Activated T-helper 2 cell treated with anti-CD3 and anti-CD28 coated beads, Interferon-gamma antibody, Interleukin-2, Interleukin-4, amounts not matched to agents 10 μg/mL and 5 μg/mL and 100 μg/mL, durations not matched to agents 14 hours and 24 hours and 36 hours (primary cell): ENCODE measurements around the gene IGFBP2. TPM values are rescaled to one million over a fixed set of nuclear protein-coding genes. Genes with fewer than 3 reads are reported as not detected.

Source experiments
- DNase-seq: peaks from one replicate; pipeline ENCODE4 v3.0.0; 2021; ENCODE audit warnings: low spot score
- H3K27ac Mint-ChIP-seq: one replicate; pipeline ENCODE4 v1.8.0; 2021; ENCODE audit warnings: mixed read lengths
- H3K27me3 Mint-ChIP-seq: one replicate; pipeline ENCODE4 v1.8.0; 2021; ENCODE audit warnings: low read depth, mixed read lengths
- H3K36me3 Mint-ChIP-seq: one replicate; pipeline ENCODE4 v1.8.0; 2021; ENCODE audit warnings: low read depth, mixed read lengths
- H3K4me1 Mint-ChIP-seq: one replicate; pipeline ENCODE4 v1.8.0; 2021; ENCODE audit warnings: low read depth, mixed read lengths
- H3K4me3 Mint-ChIP-seq: one replicate; pipeline ENCODE4 v1.8.0; 2021; ENCODE audit warnings: low read depth, mild to moderate bottlenecking, moderate library complexity, mixed read lengths
- H3K9me3 Mint-ChIP-seq: one replicate; pipeline ENCODE4 v1.8.0; 2021; ENCODE audit warnings: mixed read lengths
- intact Hi-C: fragments of 100-400 bp; cut with micrococcal nuclease; formaldehyde crosslinking; loops from one replicate; pipeline ENCODE4 v1.15.1; 2023
- total RNA-seq: library from RNA; stranded (reverse); gene quantifications from 2 replicates; pipeline ENCODE4 v1.2.3, GENCODE V29; 2022

The IGFBP2 gene
- total RNA-seq, 1 donor from 2014 or later = 30.1 TPM

- H3K4me3 Mint-ChIP-seq = peak overlapping the region; percentile 81
- DNase-seq = no peak
- H3K36me3 Mint-ChIP-seq = peaks cover 12% of the 10 kb centered on the region
- H3K4me1 Mint-ChIP-seq = peaks cover 32% of the 10 kb centered on the region
- H3K27ac Mint-ChIP-seq = no peak overlapping the region
- H3K27me3 Mint-ChIP-seq = peaks cover 55% of the 10 kb centered on the region
- no peaks in the 10 kb centered on the region for H3K9me3 Mint-ChIP-seq
- intact Hi-C loops = no loop called here
Measured at GRCh38 chr2:216635701-216636550, 2.7 kb downstream of the IGFBP2 start.

DNA sequence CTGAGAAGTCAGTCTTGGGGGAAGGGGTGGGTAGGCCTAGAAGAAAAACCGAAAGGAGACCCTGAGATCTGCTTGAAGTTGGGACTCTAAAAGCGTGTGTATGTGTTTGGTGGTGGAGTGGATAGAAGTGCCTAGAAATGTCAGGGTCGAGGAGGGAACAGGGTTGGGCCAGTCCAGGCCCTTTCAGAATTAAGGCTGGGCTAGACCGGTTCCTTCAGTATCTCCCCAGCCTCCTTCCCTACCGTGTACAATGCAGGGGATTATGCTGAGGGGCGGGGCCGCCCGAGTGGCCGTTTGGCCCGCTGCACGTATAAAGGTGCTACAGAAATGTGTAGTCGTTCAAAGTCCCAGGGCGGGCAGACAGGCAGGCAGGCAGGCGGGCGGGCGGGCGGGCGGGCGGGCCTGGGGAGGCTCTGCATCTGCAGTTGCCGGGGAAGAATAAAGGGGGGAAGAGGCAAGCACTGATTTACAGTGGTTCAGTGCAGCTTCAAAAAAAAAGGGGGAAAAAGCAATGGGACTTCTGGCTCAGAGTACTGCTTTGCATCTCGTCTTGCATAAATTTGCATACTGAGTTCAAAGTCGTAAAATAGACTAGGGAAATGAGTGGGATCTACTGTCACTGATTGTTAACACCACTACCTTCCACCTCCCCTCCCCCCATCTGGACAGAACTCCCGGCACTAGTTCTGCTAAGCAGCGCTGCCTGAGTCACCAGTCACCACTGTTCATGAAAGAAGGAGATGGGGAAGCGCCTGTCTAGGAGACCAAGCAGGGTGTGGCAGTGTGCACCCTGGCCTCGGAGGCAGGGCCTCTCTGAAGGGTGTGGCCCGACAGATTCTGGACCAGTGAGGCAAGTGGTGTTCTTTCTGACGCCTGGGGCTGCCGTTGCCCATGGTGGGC lies 3.6 kb downstream of the IGFBP2 start:
- H3K27me3 Mint-ChIP-seq = peaks cover 48% of the 10 kb centered on the region
- H3K36me3 Mint-ChIP-seq = peaks cover 12% of the 10 kb centered on the region
- no peak overlapping the region for H3K27ac Mint-ChIP-seq
- intact Hi-C loops = no loop called here
- no peak for DNase-seq
- peaks cover 32% of the 10 kb centered on the region for H3K4me1 Mint-ChIP-seq
- H3K4me3 Mint-ChIP-seq = no peak overlapping the region
- no peaks in the 10 kb centered on the region for H3K9me3 Mint-ChIP-seq

GRCh38 chr2:216637472-216637871 lies 4.3 kb downstream of the IGFBP2 start:
- DNase-seq = no peak
- H3K9me3 Mint-ChIP-seq = no peaks in the 10 kb centered on the region
- peaks cover 12% of the 10 kb centered on the region for H3K36me3 Mint-ChIP-seq
- H3K27ac Mint-ChIP-seq = no peak overlapping the region
- no peak overlapping the region for H3K4me3 Mint-ChIP-seq
- peaks cover 31% of the 10 kb centered on the region for H3K4me1 Mint-ChIP-seq
- peaks cover 42% of the 10 kb centered on the region for H3K27me3 Mint-ChIP-seq
- intact Hi-C loops = no loop called here

DNA sequence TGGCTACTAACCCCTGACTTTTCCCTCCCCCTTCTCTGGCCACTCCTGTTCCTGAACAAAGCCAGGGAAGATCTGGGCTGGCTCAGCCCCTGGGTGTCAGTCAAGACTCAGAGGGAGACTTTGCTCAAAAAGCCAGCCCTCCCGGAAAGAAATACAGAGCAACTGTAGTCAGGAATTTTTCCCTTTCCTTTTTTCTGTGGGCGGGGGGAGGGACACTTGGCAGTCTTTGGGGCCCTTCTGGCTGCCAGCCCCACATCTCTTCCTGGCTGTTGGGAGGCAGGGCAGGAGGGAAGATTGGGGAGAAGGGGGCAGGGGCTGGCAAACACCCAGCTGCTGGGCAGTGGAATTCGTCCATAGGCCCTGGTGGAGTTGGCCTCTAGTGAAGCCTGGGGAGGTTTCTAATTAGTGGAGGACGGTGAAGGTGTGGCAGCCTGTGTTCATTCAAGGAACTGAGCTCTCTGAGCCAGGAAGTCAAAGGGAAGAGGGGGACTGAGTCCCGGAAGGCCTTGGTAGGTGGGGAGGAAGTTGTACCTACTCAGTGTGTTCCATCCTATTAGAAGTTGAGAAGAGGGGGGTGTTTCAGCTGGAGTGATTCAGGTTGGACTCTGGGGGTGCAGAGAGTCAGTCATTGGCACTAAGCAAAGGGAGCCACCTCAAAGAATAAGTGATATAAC lies 10.9 kb downstream of the IGFBP2 start:
- H3K27me3 Mint-ChIP-seq = peaks cover 4% of the 10 kb centered on the region
- H3K4me3 Mint-ChIP-seq = no peak overlapping the region
- H3K4me1 Mint-ChIP-seq = peaks cover 3% of the 10 kb centered on the region
- no peaks in the 10 kb centered on the region for H3K9me3 Mint-ChIP-seq
- no peak overlapping the region for H3K27ac Mint-ChIP-seq
- H3K36me3 Mint-ChIP-seq = peaks cover 21% of the 10 kb centered on the region
- no peak for DNase-seq
- intact Hi-C loops = no loop called here

DNA sequence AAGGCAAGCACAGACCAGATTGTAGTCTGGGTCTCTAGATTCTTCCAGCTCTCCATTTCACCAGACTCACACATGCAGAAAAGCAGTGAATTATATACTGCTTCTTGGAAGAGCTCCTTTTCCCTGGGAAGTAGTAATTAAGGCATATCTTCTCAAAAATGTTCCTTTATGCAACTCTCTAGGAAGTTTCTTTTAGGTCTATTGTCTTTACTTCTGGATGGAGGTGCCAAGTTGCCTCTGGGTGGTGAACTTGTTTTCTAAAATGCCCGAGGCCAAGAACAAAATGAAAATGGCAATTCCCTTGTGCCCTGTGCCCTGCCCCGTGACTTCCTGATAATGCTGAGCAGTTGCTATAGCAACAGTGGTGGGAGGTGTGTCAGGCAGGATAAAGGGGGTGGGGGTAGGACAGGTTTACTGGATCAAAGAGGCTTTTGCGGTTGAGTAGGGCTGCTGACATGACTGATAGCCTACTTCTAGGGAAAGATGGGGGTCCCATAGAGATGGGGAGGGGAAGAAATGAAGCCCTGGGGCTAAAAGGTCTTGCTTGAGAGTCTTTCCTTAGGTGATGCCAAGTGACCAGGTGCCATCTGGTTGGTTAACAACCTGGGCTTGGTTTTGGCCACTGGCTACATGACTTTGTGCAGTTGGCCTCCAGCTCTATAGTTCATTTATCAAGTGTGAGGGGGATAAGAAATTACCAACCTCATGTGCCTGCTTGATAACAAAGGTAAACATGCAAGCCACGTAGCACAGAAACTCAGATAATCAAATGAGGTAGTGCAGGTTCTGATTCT lies 11.8 kb downstream of the IGFBP2 start:
- H3K9me3 Mint-ChIP-seq = no peaks in the 10 kb centered on the region
- H3K36me3 Mint-ChIP-seq = peaks cover 21% of the 10 kb centered on the region
- H3K4me3 Mint-ChIP-seq = no peak overlapping the region
- H3K27me3 Mint-ChIP-seq = peaks cover 4% of the 10 kb centered on the region
- no peak overlapping the region for H3K27ac Mint-ChIP-seq
- no peak for DNase-seq
- intact Hi-C loops = no loop called here
- peaks cover 3% of the 10 kb centered on the region for H3K4me1 Mint-ChIP-seq

DNA sequence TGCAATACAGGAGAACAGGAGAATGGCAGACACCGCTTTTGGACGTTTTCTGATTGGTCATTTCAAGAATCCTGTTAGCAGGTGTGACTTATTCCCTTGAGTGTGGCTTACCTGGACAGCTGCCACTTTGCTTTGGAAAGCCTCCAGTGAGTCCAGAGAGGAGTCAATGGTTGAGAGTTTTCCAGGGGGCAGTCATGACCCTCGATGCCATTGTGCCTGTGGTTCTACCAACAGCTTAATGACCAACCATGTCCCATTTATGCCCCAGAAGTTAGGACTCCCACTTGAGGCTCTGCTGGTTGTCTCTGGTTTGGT lies 12.4 kb downstream of the IGFBP2 start:
- Mint-ChIP-seq H3K27me3 (peaks cover 4% of the 10 kb centered on the region), H3K36me3 (peaks cover 21% of the 10 kb centered on the region), H3K4me3 (no peak overlapping the region), H3K4me1 (peaks cover 3% of the 10 kb centered on the region), H3K9me3 (no peaks in the 10 kb centered on the region), H3K27ac (no peak overlapping the region)
- intact Hi-C loops = no loop called here
- no peak for DNase-seq

GRCh38 chr2:216646116-216646515 lies 12.9 kb downstream of the IGFBP2 start:
- H3K27ac Mint-ChIP-seq = no peak overlapping the region
- H3K4me3 Mint-ChIP-seq = no peak overlapping the region
- H3K36me3 Mint-ChIP-seq = peaks cover 21% of the 10 kb centered on the region
- H3K9me3 Mint-ChIP-seq = no peaks in the 10 kb centered on the region
- H3K4me1 Mint-ChIP-seq = peaks cover 3% of the 10 kb centered on the region
- peaks cover 4% of the 10 kb centered on the region for H3K27me3 Mint-ChIP-seq
- intact Hi-C loops = no loop called here
- no peak for DNase-seq

- no peak for DNase-seq
- peaks cover 20% of the 10 kb centered on the region for H3K36me3 Mint-ChIP-seq
- H3K4me1 Mint-ChIP-seq = peaks cover 3% of the 10 kb centered on the region
- H3K4me3 Mint-ChIP-seq = no peak overlapping the region
- no peaks in the 10 kb centered on the region for H3K9me3 Mint-ChIP-seq
- H3K27ac Mint-ChIP-seq = no peak overlapping the region
- peaks cover 4% of the 10 kb centered on the region for H3K27me3 Mint-ChIP-seq
- intact Hi-C loops = no loop called here
Measured at GRCh38 chr2:216648105-216648504, 14.9 kb downstream of the IGFBP2 start.

GRCh38 chr2:216649574-216649973 lies 16.4 kb downstream of the IGFBP2 start:
- Mint-ChIP-seq H3K27ac (no peak overlapping the region), H3K9me3 (no peaks in the 10 kb centered on the region), H3K36me3 (peaks cover 15% of the 10 kb centered on the region), H3K4me1 (peaks cover 2% of the 10 kb centered on the region), H3K4me3 (no peak overlapping the region), H3K27me3 (peaks cover 4% of the 10 kb centered on the region)
- DNase-seq = no peak
- intact Hi-C loops = no loop called here

DNA sequence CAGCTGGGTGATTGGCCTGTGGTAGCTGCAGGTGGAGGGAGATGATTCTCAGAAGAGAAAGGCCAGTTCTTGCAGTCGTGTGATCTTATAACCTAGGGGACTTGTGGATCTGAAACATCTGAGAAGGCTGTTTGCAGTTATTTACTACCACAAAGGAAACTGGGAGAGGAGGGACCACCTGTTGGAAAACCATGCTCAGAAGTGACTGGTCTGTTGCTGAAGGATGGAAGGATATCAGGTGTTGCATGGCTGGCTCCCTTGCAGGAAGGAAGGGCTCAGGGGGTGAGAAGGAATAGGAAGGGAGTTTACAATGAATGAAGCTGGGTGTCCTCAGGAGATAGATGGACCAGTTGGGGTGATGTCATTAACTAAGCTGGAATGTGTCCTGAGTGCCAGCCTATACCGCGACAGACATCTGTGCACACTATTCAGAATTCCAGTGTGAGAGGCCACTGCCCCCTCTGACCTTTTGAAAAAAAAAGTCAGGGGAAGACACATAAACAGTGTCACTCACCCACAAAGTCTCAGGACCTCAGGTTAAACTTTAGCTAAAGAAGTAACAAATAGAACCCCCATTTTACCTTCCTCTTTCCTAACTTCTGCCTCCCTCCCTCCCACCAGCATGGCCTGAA lies 17.5 kb downstream of the IGFBP2 start:
- intact Hi-C loops = no loop called here
- H3K27ac Mint-ChIP-seq = no peak overlapping the region
- no peaks in the 10 kb centered on the region for H3K9me3 Mint-ChIP-seq
- peaks cover 7% of the 10 kb centered on the region for H3K36me3 Mint-ChIP-seq
- no peaks in the 10 kb centered on the region for H3K4me1 Mint-ChIP-seq
- peaks cover 4% of the 10 kb centered on the region for H3K27me3 Mint-ChIP-seq
- no peak for DNase-seq
- no peak overlapping the region for H3K4me3 Mint-ChIP-seq

GRCh38 chr2:216651351-216651881 lies 18.2 kb downstream of the IGFBP2 start:
- intact Hi-C loops = no loop called here
- no peak for DNase-seq
- H3K4me3 Mint-ChIP-seq = no peak overlapping the region
- no peaks in the 10 kb centered on the region for H3K4me1 Mint-ChIP-seq
- H3K27ac Mint-ChIP-seq = no peak overlapping the region
- peaks cover 4% of the 10 kb centered on the region for H3K36me3 Mint-ChIP-seq
- no peaks in the 10 kb centered on the region for H3K9me3 Mint-ChIP-seq
- peaks cover 4% of the 10 kb centered on the region for H3K27me3 Mint-ChIP-seq

- no peaks in the 10 kb centered on the region for H3K9me3 Mint-ChIP-seq
- H3K4me3 Mint-ChIP-seq = no peak overlapping the region
- intact Hi-C loops = no loop called here
- peaks cover 4% of the 10 kb centered on the region for H3K27me3 Mint-ChIP-seq
- H3K36me3 Mint-ChIP-seq = peaks cover 4% of the 10 kb centered on the region
- no peak overlapping the region for H3K27ac Mint-ChIP-seq
- no peaks in the 10 kb centered on the region for H3K4me1 Mint-ChIP-seq
- no peak for DNase-seq
Measured at GRCh38 chr2:216652566-216652965, 19.3 kb downstream of the IGFBP2 start.
